ENCODE results near the gene OR4E1. TPM values are rescaled to one million over a fixed set of nuclear protein-coding genes. Genes with fewer than 3 reads are reported as not detected.

The OR4E1 gene, protein sequence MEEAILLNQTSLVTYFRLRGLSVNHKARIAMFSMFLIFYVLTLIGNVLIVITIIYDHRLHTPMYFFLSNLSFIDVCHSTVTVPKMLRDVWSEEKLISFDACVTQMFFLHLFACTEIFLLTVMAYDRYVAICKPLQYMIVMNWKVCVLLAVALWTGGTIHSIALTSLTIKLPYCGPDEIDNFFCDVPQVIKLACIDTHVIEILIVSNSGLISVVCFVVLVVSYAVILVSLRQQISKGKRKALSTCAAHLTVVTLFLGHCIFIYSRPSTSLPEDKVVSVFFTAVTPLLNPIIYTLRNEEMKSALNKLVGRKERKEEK
- total RNA-seq = not detected in 2 replicates

DNA sequence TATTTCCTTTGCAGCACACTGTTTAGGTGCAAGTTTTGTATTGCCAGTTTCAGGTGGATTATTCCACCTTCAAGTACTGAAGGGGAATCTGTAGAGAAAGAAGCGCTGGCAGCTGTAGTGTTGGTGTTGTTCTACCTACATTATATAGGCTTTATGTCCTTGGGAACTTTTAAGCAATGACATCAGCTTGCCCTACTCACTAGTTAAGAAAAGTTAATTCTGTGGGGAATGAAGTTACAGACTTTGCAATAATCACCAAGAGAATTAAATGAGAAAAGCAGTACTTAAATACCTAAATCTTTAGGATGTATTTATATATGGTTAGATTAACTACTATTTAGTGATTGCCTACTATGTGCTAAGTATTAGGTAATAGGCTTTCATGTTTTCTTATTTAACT is at the start of gene OR4E1:
Gene OR4E1 (minus strand): TSS at position 101 of the 400 bp plus-strand sequence. CDS start 2,883 bp downstream, outside the sequence.

DNA sequence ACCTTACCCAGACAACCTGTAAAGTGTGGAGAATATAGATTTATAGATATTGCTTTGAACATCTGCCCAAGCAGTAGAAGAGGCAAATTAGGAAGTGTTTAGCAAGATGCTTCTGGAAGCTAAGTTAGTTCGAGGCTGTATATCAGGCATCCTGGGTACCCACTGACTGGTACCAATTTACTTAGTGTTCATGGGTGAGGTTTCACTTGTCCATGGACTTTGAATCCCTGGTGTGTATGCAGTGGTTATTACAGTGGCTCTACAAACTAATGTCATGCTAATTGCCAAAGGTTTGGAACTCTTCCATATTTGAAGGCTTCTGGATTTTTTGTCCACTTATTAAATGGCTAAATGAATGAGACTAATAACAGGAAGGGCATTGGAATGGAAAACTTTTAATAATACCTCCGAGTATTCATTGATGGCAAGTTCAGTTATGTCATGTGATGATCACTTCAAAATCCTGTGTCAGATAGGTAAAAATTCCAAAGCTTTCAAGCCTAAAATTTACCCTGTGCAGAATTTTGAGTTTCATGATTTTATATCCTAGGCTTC is 20.2 kb downstream of the OR4E1 start, which contains the start of gene OR4E2:
Gene OR4E2 (plus strand): TSS at position 505 of the 555 bp plus-strand sequence. CDS start 11,248 bp downstream, outside the sequence.

DNA sequence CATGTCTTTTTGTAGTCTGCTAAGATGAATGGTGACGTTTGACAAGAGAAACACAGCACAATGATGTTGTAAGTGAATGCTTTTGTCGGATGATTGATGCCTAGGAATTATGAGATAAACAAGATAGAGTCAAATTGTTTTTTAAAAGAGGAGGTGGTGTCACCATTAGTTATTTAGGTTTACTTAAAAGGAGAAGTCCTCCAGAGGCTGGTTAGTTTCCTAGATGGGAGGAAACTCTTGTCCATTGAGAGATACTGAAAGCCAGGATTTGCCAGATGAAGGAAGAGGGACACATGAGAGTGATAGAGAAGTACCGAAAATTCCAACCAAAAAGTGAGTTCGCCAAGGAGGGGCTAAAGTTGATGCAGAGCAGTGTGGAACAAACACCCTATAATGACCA is 38.8 kb downstream of the OR4E1 start, which contains the start of gene OR10G2:
Gene OR10G2 (minus strand): TSS at position 101 of the 400 bp plus-strand sequence. CDS start 98 bp downstream, at position 3.

Other genes starting within 250 kb of the OR4E1 start
- gene CHD8, start 217.7 kb downstream of the OR4E1 start, total RNA-seq = 48.8 and 54.2 TPM in 2 replicates
- 24.5 and 27.8 TPM in 2 replicates for gene RAB2B, start 196.9 kb downstream of the OR4E1 start, total RNA-seq
- 19.5 and 25.4 TPM in 2 replicates for gene TOX4, start 196.6 kb downstream of the OR4E1 start, total RNA-seq
- gene METTL3, start 162.5 kb downstream of the OR4E1 start, total RNA-seq = 57.4 and 68.4 TPM in 2 replicates
- gene SALL2, start 147.5 kb downstream of the OR4E1 start, total RNA-seq = 0.45 and 1.5 TPM in 2 replicates
- not detected in 2 replicates for gene OR10G3, start 93.7 kb downstream of the OR4E1 start, total RNA-seq
- not detected in 2 replicates for gene OR10G2, start 38.9 kb downstream of the OR4E1 start, total RNA-seq
- not detected in 2 replicates for gene OR4E2, start 20.0 kb downstream of the OR4E1 start, total RNA-seq